NB4 (cell line): ENCODE measurements around the gene DENND1B.

Source experiments
- CTCF ChIP-seq: IDR thresholded peaks from one replicate; pipeline ENCODE4 v1.5.1; 2012; ENCODE audit warnings: low read depth, low read length
- MYC ChIP-seq: IDR thresholded peaks from 2 replicates; pipeline ENCODE4 v1.6.1; 2011; ENCODE audit warnings: low read depth, low read length
- POLR2A ChIP-seq: IDR thresholded peaks from 2 replicates; pipeline ENCODE4 v1.6.1; 2011; ENCODE audit warnings: mild to moderate bottlenecking; ENCODE audit not compliant: insufficient read length; ENCODE audit errors: extremely low read depth

- no peak for TF ChIP-seq CTCF
- TF ChIP-seq POLR2A, result no peak
- TF ChIP-seq MYC, result no peak
These were observed 69.3 kb downstream of the DENND1B start for GRCh38 chr1:197705941-197706340.
